Cerebellar nuclear complex (tissue), 1 donor: ENCODE measurements around the gene IFNGR1.
"Not testable (repeated sequence)": the region's sequence is repeated elsewhere in the genome, so short reads cannot be mapped to it uniquely, and the experiment has no call there.

ENCODE experiments used
- DNase-seq, 2 experiments: peaks; one replicate each; lab custom pipeline; 2025; lab: John Stamatoyannopoulos, UW

IFNGR1 gene

GRCh38 chr6:137218917-137219663, at the start of gene IFNGR1:
IFNGR1 (minus strand) TSS chr6:137219385; CDS start chr6:137219327, 58 bp downstream.
- peak; percentile 62 to 81 for DNase-seq

- no peak for DNase-seq
Measured at GRCh38 chr6:137268911-137269310, 49.7 kb upstream of the IFNGR1 start.

- DNase-seq, result no peak
Measured at GRCh38 chr6:137266309-137266586, 47.1 kb upstream of the IFNGR1 start.

- DNase-seq, result no peak
Measured at GRCh38 chr6:137265561-137266308, 46.5 kb upstream of the IFNGR1 start.

GRCh38 chr6:137264311-137265075, 45.3 kb upstream of the IFNGR1 start:
- DNase-seq, result no peak

- DNase-seq, result no peak
Measured at GRCh38 chr6:137261761-137262160, 42.6 kb upstream of the IFNGR1 start.

- no peak for DNase-seq
Measured at GRCh38 chr6:137261361-137261760, 42.2 kb upstream of the IFNGR1 start.

GRCh38 chr6:137260217-137260616, 41.0 kb upstream of the IFNGR1 start:
- DNase-seq, result no peak

- no peak for DNase-seq
Measured at GRCh38 chr6:137259349-137259748, 40.2 kb upstream of the IFNGR1 start.

- DNase-seq, result no peak
Measured at GRCh38 chr6:137258170-137258569, 39.0 kb upstream of the IFNGR1 start.

- DNase-seq, result no peak
Measured at GRCh38 chr6:137256350-137257103, 37.3 kb upstream of the IFNGR1 start.

GRCh38 chr6:137254966-137255365, 35.8 kb upstream of the IFNGR1 start:
- no peak for DNase-seq

- DNase-seq, result not testable (repeated sequence)
Measured at GRCh38 chr6:137254430-137254829, 35.2 kb upstream of the IFNGR1 start.

GRCh38 chr6:137248702-137249101, 29.5 kb upstream of the IFNGR1 start:
- no peak for DNase-seq

GRCh38 chr6:137247724-137248123, 28.5 kb upstream of the IFNGR1 start:
- no peak for DNase-seq

- no peak for DNase-seq
Measured at GRCh38 chr6:137246791-137247202, 27.6 kb upstream of the IFNGR1 start.

- DNase-seq, result no peak
Measured at GRCh38 chr6:137246164-137246563, 27.0 kb upstream of the IFNGR1 start.

GRCh38 chr6:137241481-137242038, 22.4 kb upstream of the IFNGR1 start:
- no peak for DNase-seq

GRCh38 chr6:137240168-137240567, 21.0 kb upstream of the IFNGR1 start:
- DNase-seq, result no peak

GRCh38 chr6:137237413-137238170, 18.4 kb upstream of the IFNGR1 start:
- DNase-seq, result no peak
